GM12865 (cell line): ENCODE measurements around the gene GRAP2.

Source experiments
- DNase-seq: peaks from one replicate; pipeline ENCODE4 v3.0.0; 2010; ENCODE audit warnings: low read depth
- H3K4me3 ChIP-seq: 2 replicates; pipeline ENCODE4 v1.5.1; 2011; ENCODE audit warnings: mild to moderate bottlenecking, low read depth, low read length, control low read depth
- TF ChIP-seq, protein P1 (sequence below): IDR thresholded peaks from 2 replicates; pipeline ENCODE4 v1.5.1; 2011; ENCODE audit warnings: low read length, control low read depth, low read depth, inconsistent platforms; ENCODE audit not compliant: insufficient read depth; ENCODE audit errors: missing control alignments

The GRAP2 gene

DNA sequence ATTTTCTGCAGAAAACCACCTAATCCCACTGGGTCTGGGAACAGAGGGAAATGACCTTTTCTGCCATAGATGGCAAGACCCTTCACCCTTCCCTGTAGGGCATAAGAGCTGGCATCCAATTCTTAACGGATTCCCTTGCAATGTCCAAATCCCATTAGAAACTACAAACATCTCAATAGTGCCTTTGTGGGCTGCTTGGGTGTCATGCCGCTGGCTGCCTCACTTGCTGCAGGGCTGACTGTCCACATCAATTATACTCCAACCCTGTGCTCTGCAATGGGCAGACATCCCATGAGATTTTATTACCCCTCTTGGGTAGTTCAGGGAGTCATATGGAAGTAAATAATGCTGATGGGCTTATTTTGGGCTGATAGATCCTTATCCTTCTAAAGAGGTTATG, 7.3 kb downstream of the GRAP2 start:
- no peak overlapping the region for H3K4me3 ChIP-seq
- DNase-seq = no peak
- TF ChIP-seq, protein P1, sequence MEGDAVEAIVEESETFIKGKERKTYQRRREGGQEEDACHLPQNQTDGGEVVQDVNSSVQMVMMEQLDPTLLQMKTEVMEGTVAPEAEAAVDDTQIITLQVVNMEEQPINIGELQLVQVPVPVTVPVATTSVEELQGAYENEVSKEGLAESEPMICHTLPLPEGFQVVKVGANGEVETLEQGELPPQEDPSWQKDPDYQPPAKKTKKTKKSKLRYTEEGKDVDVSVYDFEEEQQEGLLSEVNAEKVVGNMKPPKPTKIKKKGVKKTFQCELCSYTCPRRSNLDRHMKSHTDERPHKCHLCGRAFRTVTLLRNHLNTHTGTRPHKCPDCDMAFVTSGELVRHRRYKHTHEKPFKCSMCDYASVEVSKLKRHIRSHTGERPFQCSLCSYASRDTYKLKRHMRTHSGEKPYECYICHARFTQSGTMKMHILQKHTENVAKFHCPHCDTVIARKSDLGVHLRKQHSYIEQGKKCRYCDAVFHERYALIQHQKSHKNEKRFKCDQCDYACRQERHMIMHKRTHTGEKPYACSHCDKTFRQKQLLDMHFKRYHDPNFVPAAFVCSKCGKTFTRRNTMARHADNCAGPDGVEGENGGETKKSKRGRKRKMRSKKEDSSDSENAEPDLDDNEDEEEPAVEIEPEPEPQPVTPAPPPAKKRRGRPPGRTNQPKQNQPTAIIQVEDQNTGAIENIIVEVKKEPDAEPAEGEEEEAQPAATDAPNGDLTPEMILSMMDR = no peak

DNA sequence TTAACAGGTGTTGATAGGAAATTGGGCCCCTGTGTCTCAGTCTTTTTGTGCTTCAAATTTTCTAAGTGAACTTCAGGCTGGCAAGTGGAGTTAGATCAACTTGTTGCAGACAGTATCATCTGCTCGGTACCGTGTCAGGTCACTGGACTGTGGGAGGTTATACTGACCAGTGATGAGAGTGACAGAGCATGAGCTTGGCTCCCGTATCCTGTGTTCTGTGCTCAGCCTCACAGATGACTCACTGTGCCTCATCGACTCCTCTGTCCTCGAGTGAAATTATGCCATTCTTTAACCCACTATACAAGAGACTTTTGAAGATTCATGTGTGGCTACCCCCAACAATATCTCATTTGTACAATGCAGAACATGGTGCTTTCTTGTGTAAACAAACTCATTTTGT, 7.9 kb downstream of the GRAP2 start:
- H3K4me3 ChIP-seq = no peak overlapping the region
- TF ChIP-seq, protein P1 = no peak
- DNase-seq = peak; percentile 35

DNA sequence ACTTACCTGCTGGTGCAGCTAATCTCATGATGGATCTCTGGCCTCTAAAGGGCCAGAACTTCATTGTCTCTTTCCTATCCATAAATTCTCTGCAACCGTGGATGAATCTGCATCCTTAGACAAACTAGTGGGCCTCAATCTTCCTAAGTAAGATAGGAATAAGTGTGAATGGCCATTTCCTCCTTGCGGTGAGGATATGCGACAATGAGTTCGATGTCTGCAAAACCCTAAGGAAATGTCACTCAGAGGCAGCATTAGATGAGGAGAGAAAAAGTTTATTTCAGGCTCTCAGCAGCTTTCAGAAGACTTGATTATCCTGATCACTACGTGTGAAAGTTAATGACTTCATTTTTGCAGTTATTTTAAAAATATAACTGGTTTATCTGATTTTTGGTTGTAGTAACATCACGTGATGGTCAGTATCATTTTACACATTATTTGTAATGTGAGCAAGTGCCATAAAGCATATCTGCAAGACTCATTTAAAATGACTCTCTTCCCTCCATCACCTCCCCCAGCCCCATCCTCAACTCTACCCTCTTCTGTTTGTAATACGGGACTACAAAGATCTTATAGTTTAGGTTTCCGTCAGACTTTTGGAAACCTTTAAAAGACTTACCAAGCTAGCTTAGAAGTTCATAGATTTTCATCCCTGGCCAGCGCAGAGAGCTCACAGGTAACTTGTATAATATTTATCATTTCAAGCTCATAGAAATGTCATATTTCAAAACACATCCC, 10.2 kb downstream of the GRAP2 start:
- H3K4me3 ChIP-seq = no peak overlapping the region
- no peak for DNase-seq
- TF ChIP-seq, protein P1 = no peak

DNA sequence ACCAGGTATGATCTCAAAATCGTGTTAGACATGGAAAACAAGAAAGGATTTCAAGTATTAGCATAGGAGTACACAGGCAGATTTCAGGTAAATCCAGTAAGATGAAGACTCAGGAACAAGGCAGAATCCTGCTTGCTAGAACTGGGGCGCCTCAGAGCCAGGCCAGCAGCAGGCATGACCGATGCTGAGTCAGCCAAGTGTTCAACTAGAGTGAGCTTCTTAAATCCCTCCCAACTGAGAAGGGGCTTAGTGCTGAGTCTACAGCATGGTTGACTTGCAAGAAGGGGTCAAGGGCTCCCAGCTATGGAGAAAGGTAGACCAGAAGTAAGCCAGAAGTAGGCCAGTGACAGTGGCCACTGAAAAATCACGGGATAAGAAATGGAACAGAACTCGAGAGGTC, 12.4 kb downstream of the GRAP2 start:
- TF ChIP-seq, protein P1 = no peak

DNA sequence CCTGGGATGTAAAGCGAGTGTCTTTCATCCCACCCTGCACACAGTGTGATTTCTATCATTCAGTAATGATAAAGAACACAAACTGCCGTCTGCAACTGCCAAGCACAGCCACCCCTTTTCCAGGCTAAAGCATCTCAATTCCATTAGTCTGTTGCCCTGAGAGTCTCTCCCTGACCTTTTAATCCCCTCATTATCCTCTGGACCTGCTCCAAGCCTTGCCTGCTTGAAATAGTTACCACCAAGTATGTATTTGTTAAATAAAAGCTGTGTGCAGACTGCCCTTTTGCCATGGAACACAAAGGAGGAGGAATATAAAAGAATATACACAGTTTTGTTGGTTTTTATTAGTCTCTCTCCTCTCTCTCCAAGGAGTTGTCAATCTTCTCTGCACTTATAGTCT, 13.0 kb downstream of the GRAP2 start:
- DNase-seq = no peak
- TF ChIP-seq, protein P1 = no peak
- no peak overlapping the region for H3K4me3 ChIP-seq

More for the DNA sequence above, 12.4 kb downstream of the GRAP2 start:
- H3K4me3 ChIP-seq = no peak overlapping the region
- no peak for DNase-seq

DNA sequence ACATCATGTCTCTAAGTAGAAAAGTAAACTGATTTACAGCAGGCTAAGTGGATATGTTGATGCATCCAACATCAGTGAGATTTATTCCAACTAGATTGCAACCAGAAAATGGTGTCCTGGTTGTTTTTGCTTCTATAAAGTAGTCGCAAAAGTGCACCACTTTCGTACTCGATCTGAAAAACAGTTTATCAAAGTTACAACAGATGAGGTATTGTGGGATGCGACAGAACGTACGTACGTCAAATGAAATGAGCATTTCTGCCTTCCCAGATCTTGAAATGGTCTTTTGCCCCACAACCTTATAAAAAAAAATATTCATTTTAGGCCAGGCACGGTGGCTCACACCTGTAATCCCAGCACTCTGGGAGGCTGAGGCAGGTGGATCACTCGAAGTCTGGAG, 13.7 kb downstream of the GRAP2 start:
- TF ChIP-seq, protein P1 = no peak
- no peak overlapping the region for H3K4me3 ChIP-seq
- no peak for DNase-seq

DNA sequence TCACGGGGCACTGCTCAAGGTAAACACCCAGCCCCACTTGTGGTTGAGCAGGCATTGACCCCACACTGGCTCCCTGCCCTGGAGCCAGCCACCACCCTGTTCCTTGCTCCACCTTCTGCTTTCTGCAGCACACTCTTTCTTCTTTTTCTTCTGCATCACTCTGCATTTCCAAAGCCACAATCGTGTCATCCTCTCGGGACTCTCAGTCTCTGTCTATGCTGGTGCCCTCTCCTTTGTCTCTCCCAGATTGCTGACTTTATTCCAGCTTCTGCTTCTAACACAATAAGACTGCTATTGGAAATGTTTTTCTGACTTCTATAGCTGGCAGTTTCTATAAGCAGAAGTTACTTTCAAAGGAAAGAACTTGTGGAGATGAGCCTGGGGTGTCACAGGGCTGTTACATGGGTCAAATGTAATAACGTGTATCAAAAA, 14.4 kb downstream of the GRAP2 start:
- no peak for DNase-seq
- no peak overlapping the region for H3K4me3 ChIP-seq
- TF ChIP-seq, protein P1 = no peak
